C4-2B (cell line): ENCODE measurements around the gene TMEM244.
"Not testable (repeated sequence)": the region's sequence is repeated elsewhere in the genome, so short reads cannot be mapped to it uniquely, and the experiment has no call there.

Experiments used
- H3K27ac ChIP-seq: fragments of 450-650 bp; 2 replicates; pipeline ENCODE4 v1.5.1; 2017
- ZFX ChIP-seq: fragments of 450-650 bp; IDR thresholded peaks from 2 replicates; pipeline ENCODE4 v1.6.1; 2017
- TF ChIP-seq, protein P1 (sequence below): fragments of 450-650 bp; conservative IDR thresholded peaks from 2 replicates; pipeline ENCODE4 v1.5.1; 2017; ENCODE audit warnings: mild to moderate bottlenecking

TMEM244 gene

DNA sequence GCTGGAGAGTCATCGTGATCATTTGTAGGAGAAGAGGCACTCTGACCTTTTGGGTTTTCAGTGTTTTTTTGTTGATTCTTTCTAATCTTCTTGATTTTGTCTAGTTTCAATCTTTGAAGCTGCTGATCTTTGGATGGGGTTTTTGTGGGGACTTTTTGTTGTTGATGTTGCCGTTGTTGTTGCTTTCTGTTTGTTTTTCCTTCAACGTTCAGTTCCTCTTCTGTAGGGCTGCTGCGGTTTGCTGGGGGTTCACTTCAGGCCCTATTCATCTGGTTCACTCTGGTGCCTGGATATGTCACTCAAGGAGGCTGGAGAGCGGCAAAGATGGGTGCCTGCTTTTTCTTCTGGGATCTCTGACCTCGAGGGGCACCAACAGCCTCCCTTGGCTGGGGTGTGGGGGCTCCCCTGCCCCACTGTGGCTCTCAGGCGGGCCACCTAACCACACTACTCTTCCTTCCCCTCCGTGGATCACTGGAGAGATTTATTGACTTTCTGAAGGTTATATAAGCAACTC is 21.5 kb upstream of the TMEM244 start:
- H3K27ac ChIP-seq, result no peak overlapping the region
- TF ChIP-seq, protein P1, sequence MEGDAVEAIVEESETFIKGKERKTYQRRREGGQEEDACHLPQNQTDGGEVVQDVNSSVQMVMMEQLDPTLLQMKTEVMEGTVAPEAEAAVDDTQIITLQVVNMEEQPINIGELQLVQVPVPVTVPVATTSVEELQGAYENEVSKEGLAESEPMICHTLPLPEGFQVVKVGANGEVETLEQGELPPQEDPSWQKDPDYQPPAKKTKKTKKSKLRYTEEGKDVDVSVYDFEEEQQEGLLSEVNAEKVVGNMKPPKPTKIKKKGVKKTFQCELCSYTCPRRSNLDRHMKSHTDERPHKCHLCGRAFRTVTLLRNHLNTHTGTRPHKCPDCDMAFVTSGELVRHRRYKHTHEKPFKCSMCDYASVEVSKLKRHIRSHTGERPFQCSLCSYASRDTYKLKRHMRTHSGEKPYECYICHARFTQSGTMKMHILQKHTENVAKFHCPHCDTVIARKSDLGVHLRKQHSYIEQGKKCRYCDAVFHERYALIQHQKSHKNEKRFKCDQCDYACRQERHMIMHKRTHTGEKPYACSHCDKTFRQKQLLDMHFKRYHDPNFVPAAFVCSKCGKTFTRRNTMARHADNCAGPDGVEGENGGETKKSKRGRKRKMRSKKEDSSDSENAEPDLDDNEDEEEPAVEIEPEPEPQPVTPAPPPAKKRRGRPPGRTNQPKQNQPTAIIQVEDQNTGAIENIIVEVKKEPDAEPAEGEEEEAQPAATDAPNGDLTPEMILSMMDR, result no peak
- no peak for TF ChIP-seq ZFX

GRCh38 chr6:129877894-129878293 is 16.8 kb upstream of the TMEM244 start:
- H3K27ac ChIP-seq, result not testable (repeated sequence)

- no peak overlapping the region for H3K27ac ChIP-seq
Measured at GRCh38 chr6:129875610-129876520, 14.8 kb upstream of the TMEM244 start.

DNA sequence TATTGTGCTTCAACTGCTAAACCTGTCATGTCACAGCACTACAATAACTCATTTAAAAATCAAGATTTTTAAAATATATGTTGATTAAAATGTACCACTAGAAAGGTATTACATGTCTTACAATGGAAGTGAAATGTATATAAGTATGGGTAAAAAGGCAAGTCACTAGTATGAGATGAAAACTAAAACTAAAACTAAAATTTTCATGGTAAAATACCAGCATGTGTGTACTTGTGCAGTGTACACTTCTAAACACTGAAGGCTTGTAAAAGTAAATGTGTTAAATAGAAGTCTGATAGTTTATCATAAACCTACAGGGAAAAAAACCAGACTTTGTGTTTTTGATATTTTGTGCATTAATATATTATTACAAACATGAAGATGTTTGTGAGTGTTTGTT is 13.7 kb upstream of the TMEM244 start:
- H3K27ac ChIP-seq, result no peak overlapping the region
- no peak for TF ChIP-seq ZFX
- TF ChIP-seq, protein P1, result no peak

More at GRCh38 chr6:129875610-129876520, 14.8 kb upstream of the TMEM244 start:
- TF ChIP-seq, protein P1, result no peak
- TF ChIP-seq ZFX, result no peak

DNA sequence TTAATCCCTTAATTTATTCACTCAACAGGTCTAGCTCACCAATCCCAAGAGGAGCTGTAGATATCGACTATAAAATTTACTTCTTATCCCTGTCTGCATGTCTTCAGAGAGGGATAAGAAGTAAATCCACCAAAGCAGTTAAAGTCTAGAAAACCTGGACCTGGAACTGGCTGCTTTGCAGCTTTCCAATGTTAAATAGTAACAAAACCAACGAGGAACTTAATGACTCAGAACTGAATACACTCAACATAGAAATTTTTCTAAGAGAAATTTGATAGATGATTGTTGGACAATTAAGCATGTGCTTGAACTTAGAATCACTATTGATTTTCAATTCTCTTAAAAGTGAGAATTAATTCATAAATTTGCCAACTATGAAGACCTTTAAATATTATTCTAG is 11.5 kb upstream of the TMEM244 start:
- no peak overlapping the region for H3K27ac ChIP-seq
- TF ChIP-seq, protein P1, result no peak
- no peak for TF ChIP-seq ZFX

GRCh38 chr6:129871221-129871620 is 10.1 kb upstream of the TMEM244 start:
- TF ChIP-seq ZFX, result no peak
- TF ChIP-seq, protein P1, result no peak
- no peak overlapping the region for H3K27ac ChIP-seq

GRCh38 chr6:129867403-129867802 is 6.3 kb upstream of the TMEM244 start:
- no peak overlapping the region for H3K27ac ChIP-seq
- TF ChIP-seq, protein P1, result no peak
- no peak for TF ChIP-seq ZFX

DNA sequence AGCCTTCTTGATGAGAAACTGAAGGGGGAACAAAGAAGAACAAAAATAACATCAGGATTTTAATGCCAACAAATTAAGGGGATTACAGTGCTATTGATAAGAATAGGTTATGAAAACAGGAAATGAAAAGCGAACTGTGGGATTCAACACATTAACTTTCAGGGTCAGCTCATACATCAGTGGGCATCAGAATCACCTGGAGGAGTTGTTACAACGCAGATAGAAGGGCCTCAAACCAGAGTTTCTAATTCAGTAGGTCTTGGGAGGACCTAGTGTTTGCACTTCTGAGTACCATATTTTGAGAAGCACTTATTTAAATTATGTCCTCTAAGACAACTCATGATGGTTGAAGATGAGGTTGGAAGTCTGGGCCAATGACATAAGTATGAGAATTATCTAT is 5.6 kb upstream of the TMEM244 start:
- no peak overlapping the region for H3K27ac ChIP-seq

More for the DNA sequence above, 5.6 kb upstream of the TMEM244 start:
- no peak for TF ChIP-seq ZFX
- TF ChIP-seq, protein P1, result no peak
